C4-2B (cell line): ENCODE results near the gene SLCO4A1.

Experiments
- H3K27ac ChIP-seq: fragments of 450-650 bp; 2 replicates; pipeline ENCODE4 v1.5.1; 2017
- ZFX ChIP-seq: fragments of 450-650 bp; IDR thresholded peaks from 2 replicates; pipeline ENCODE4 v1.6.1; 2017
- TF ChIP-seq, protein P1 (sequence below): fragments of 450-650 bp; conservative IDR thresholded peaks from 2 replicates; pipeline ENCODE4 v1.5.1; 2017; ENCODE audit warnings: mild to moderate bottlenecking

Gene SLCO4A1

GRCh38 chr20:62688083-62688482 is 45.8 kb downstream of the SLCO4A1 start:
- H3K27ac ChIP-seq, result no peak overlapping the region
- TF ChIP-seq ZFX, result no peak

- no peak overlapping the region for H3K27ac ChIP-seq
- TF ChIP-seq, protein P1, sequence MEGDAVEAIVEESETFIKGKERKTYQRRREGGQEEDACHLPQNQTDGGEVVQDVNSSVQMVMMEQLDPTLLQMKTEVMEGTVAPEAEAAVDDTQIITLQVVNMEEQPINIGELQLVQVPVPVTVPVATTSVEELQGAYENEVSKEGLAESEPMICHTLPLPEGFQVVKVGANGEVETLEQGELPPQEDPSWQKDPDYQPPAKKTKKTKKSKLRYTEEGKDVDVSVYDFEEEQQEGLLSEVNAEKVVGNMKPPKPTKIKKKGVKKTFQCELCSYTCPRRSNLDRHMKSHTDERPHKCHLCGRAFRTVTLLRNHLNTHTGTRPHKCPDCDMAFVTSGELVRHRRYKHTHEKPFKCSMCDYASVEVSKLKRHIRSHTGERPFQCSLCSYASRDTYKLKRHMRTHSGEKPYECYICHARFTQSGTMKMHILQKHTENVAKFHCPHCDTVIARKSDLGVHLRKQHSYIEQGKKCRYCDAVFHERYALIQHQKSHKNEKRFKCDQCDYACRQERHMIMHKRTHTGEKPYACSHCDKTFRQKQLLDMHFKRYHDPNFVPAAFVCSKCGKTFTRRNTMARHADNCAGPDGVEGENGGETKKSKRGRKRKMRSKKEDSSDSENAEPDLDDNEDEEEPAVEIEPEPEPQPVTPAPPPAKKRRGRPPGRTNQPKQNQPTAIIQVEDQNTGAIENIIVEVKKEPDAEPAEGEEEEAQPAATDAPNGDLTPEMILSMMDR, result no peak; the same call in 1 of the 2 replicates
- no peak for TF ChIP-seq ZFX
These were observed 46.7 kb downstream of the SLCO4A1 start for GRCh38 chr20:62688855-62689460.

GRCh38 chr20:62689861-62690260 is 47.6 kb downstream of the SLCO4A1 start:
- H3K27ac ChIP-seq, result no peak overlapping the region
- TF ChIP-seq, protein P1, result no peak
- no peak for TF ChIP-seq ZFX

- H3K27ac ChIP-seq, result no peak overlapping the region
- no peak for TF ChIP-seq ZFX
- TF ChIP-seq, protein P1, result no peak
These were observed 48.0 kb downstream of the SLCO4A1 start for GRCh38 chr20:62690261-62690820.

GRCh38 chr20:62691487-62691886 is 49.2 kb downstream of the SLCO4A1 start:
- H3K27ac ChIP-seq, result no peak overlapping the region
- no peak for TF ChIP-seq ZFX
- TF ChIP-seq, protein P1, result no peak

- TF ChIP-seq ZFX, result no peak
- TF ChIP-seq, protein P1, result no peak
- no peak overlapping the region for H3K27ac ChIP-seq
These were observed 49.9 kb downstream of the SLCO4A1 start for GRCh38 chr20:62692176-62692575.

DNA sequence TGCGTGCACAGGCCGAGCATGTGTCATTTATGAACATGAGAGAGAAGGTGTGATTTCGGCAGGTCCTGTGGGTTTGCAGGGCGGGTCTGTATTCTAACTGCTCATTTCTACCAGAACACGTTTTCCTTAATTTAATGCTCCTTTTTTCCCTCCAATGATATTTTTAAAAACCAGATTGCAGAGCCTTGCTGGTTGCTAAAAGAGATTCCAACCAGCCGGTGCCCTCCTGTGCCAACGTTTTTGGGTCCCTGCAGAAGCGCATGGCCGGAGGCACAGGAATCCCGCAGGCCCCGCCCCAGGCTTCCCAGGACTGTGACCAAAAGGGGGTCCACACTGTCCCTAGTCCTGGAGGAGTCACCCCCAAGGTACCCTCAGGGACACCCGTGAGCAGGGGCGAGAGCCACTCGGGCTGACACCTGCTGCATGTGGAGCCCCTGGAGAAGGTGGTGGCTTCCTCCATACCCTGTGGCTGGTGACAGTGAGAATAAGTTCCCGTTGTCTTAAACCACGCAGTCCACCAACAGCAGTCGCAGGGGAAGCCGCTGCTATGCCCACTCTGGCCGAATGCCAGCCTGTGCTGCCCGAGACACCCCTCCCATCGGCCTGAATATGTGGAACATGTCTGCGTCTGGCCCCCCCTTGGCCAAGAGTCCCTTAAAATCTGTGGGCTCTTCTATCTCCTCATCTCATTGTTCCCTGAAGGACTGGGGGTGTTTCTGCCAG is 50.7 kb downstream of the SLCO4A1 start:
- TF ChIP-seq, protein P1, result no peak
- TF ChIP-seq ZFX, result no peak
- no peak overlapping the region for H3K27ac ChIP-seq
